Stimulated activated CD4-positive, alpha-beta T cell treated with anti-CD3 and anti-CD28 coated beads, TNF-alpha, amount 100 ng/mL, for 4 hours (primary cell): ENCODE results near the gene CDK17.
"Not testable (repeated sequence)": the region's sequence is repeated elsewhere in the genome, so short reads cannot be mapped to it uniquely, and the experiment has no call there.

Source experiments
- DNase-seq, 3 experiments: peaks; one replicate each; pipeline ENCODE4 v3.0.0-alpha.2; 2020; ENCODE audit warnings: low read depth in 3 of 3

CDK17 gene

DNA sequence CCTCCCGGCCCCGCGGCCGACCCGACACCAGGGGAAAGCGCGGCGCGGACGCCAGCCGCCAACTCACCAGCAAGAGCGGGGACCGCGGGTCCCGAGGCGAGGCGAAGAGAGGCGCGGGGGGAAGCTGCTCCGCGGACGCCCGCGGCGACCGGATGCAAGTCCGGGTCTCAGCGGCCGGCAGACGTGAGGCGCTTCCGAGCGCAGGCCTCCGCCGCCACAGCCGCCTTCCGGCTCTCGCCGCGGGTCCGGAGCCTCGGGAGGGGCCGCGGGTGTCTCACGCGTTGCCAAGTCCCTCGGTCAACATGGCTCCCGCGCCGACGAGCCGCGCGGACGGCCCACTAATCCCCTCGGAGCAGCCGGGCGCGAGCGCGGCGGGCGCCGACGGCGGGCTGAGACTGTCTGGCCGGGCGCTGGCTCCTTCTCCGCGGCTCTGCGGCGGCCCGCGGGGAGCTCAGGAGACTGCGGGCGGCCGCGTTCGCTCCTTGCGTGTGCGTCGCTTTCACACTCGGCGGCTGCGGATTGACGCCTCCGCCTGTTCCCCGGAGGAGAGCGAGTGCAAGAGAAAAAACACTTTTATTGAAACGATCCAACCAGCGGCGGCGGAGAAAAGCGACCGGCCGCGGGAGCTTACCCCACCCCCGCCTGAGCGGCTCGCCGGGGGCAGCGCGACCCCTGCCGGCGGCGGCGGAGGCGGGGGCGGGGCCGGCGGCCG lies at the start of gene CDK17:
Gene CDK17, minus strand, starts transcription at position 521 of the 712 bp plus-strand sequence. CDS start 65,603 bp downstream, outside the sequence.
- DNase-seq, result peak; percentile 79 to 82 (median 81)

DNA sequence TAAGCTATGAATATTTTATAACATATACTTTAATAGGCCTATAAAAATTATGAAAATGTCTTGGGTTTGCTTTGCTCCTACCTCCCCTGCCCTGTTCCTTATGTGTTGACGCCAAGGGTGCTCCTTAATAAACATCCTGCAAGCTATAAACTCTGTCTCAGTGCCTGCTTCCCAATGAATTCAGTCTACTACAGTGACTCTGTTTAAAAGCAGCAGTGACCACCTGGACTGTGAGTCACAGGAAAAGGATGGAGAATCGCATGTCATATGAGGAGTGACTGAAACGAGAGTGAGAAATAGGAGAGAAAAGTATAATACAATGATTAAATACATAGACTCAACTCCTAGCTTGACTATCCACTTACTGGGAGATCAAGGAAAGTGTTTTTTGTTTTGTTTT lies 48.1 kb upstream of the CDK17 start:
- DNase-seq, result no peak

DNA sequence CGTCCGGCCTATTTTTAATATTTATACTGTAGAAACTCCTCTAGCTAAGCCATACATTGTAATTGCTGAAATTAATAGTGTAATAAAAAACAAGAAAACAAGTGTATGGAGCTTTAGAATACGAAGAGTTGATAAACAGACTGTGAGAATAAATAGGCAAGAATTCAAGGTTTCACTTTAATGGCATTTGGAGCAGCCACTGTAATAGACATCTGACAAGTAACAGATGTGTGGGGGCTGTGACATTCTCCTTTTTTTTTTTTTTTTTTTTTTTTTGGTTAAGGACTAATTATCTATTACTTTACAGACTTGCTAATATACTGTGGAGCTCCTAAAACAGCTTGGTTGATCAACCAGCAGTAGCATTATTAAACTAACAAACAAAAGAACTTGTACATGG lies 47.0 kb upstream of the CDK17 start:
- DNase-seq, result no peak

DNA sequence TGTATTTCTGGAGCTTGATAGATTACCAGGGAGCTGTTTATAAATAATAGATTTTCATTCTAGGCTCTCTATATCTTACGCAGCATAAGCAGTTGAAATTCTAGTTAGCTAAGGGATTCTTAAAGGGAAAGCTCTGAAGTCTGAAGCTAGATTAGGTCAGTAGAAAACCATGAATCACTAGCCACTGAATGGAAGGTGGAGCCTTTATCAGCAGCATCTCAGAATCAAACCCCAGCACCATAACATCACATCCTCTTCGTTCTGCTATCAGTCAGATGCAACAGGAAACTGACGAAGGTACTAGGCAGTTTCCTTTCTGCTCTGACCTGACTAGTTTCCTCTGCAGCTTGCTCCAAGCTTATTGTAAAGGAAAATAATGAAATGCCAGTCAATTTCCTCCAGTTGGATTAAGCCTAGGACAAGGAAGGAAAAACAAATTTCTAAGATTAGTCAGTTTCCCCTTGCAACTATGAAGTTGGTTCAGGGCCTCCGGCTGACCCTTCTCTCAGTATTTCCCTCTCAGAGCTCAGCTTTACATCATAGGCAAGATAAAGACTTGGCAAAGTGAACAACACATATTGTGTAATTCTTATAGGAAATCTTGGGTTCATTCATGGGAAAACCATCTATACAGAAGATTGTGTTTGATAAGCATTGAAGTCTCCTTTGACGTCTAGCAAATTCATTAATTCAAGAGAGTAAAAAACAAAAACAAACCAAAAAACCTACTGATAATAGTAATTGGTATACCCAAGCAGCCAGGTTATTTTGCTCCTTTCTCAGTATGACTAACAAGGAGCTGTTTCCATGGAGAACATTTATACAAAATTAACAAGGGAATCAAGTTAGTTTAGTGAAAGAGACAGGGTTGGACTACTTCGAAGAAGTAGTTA lies 45.7 kb upstream of the CDK17 start:
- DNase-seq, result peak in 2 of 3 experiments; percentile 5 to 36

DNA sequence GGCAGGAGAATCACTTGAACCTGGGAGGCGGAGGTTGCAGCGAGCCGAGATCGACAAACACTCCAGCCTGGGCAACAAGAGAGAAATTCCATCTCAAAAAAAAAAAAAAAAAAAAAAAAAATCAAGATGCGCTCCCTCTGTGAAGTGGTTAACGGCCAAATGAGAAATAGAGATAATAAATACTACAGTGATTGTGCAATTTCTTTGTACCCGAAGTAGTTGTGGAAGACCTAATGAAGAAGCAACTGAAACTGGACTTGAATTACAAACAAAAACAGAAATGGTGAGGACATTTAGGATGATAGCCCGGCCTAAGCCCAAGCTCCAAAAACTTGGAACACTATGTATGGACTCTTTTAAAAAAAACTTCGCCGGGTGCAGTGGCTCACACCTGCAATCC lies 44.2 kb upstream of the CDK17 start:
- no peak for DNase-seq

DNA sequence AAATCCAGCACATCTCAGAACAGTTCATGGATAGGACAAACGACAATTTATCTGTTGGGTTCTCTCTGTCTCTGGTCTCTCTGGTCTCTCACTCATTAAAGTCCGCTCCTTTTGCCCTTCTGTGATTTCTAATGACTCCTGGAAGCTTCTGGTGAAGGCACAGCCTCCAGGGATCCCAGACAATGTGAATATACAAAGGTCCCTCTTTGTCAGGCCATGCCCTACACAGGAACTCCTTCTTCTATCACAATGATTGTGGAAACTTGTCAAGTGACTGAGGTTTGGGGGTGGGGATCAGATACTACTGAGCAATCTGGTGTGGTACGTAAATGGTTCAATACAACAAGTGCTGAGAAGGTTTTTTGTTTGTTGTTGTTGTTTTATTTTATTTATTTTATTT lies 42.7 kb upstream of the CDK17 start:
- no peak for DNase-seq

DNA sequence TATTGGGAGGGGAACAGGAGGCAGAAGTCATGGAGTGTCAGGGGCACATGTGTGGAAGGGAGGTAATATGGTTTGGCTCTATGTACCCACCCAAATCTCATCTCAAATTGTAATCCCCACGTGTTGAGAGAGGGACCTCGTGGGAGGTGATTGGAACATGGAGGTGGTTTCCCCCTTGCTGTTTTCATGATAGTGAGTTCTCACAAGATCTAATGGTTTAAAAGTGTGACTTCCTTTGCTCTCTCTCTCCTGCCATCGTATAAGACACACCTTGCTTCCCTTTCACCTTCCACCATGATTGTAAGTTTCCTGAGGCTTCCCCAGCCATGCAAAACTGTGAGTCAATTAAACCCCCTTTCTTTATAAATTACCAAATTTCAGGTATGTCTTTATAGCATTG lies 41.6 kb upstream of the CDK17 start:
- DNase-seq, result no peak

DNA sequence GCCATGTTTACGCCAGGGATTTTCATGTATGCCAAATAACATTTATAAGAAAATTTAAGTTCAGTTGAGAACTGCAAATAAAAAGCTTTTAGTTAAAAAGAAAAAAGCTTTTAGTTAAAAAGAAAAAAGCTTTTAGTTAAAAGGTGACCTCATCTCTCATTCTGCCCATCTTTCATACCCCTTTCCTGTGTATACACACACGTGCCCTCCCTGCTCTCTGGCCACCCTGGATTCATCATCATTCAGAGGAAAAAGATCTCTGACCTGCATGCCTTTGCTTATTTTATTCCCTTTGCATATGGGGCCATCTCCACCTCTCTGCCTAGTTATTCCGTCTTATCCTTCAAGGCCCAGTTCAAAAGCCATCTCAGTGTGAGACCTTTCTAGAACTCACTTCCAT lies 38.1 kb upstream of the CDK17 start:
- no peak for DNase-seq

DNA sequence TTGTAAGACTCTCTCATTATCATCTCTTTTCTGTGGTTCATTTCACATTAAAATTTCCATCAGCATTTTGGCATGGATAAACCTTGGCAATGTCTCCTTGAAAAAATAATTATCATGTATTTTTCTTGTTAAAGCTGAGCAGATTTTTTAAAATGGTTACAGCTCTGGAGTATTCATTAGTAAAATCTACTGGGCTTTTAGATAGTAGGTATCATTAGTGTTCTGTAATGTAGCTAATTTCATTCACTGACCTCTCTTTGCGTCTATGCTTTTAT lies 36.9 kb upstream of the CDK17 start:
- DNase-seq, result no peak

DNA sequence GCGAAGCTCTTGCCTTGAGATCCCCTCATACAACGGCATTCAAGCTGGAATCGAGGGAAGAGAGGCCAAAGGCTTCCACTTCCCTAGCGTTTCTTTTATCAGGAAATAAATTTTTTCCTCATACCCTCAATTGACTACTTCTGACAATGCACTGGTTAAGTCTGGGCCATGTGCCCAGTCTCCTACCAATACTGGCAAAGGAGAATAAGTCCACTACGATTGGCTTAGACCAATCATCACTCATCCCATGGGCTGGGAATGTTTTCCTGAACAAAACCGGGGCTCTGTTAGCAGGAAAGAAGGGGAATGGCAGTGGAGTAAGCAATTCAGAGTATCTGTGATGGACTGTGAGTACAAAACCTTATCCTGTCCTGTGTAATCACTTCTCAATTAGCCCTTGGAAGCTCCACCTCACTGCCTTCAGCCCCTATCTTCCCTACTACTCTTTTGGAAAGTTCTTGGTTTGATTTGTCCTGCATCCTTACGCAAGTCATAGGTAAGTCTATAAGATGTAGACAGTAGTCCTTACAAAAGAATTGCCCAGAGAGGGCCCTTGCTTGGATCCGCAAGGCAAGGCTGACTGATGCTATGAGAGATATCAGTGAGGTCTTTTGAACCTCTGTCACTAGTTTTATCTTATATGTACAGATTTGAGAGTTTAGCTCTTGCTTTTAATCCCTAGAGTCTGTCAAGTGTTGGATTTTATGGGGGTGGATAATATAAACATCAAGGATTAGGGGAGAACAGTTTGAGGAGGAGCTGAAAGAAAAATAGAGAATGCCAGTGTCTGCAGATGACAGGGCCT lies 36.3 kb upstream of the CDK17 start:
- DNase-seq, result no peak

DNA sequence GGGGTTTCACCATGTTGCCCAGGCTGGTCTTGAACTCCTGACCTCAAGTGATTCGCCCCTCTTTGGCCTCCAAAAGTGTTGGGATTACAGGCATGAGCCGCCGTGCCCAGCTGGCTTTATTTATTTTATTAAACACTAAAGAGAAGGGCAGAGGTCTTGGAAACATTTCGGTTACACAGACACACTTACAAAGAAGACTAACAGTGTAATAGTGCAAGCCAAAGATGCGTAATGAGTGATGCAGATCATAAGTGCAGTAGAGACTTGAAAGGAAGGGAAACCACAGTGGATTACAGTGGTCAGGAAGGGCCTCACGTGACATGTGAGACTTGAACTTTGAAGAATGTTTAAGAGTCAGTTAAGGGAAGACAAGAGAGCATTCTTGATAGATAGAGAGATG lies 33.9 kb upstream of the CDK17 start:
- peak in 2 of 3 experiments; percentile 31 to 49 for DNase-seq

DNA sequence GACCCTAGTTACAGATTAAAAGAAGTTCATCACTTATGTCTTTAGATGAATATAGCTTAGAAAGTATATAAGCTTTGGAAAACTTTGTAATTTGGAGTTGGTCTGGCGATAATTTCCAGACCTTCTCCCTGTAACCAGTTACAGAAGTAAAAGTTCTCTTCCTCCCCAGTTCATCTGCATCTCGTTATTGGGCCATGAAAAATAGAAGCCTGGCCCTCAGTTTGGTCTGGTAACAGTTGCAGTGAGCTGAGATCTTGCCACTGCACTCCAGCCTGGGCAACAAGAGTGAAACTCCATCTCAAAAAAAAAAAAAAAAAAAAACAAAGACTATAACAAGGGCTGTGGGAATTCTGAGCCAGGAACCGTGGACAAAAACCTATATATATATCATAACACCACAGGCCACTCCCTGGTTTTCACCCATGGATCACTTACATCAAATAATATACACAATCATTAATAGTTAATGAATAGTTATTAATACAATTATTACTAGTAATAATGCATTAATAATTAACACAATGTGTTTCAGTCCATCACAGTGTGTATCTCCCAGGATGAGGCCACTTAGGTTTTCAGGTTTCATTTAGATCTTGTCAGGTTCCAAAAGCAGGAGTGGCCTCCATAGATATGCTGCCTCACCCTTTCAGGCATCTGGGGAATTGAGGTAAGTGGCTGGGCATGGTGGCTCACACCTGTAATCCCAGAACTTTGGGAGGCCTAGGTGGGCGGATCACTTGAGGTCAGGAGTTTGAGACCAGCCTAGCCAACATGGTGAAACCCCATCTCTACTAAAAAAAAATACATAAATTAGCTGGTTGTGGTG lies 32.5 kb upstream of the CDK17 start:
- DNase-seq, result not testable (repeated sequence)

DNA sequence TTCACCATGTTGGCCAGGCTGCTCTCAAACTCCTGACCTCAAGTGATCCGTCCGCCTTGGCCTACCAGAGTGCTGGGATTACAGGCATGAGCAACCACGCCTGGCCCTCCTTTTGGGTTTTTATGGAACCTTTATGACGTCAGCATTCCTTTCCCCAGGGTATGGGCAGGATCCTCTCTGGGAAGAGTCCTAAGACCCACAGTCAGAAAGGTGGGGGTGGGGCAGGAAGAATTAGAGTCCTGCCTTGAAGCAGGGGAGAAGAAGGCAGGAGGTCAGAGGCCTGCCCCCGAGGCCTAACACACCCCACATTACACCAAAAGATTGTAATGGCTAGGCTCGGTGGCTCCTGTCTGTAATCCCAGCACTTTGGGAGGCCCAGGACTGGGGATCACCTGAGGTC lies 30.8 kb upstream of the CDK17 start:
- no peak for DNase-seq

DNA sequence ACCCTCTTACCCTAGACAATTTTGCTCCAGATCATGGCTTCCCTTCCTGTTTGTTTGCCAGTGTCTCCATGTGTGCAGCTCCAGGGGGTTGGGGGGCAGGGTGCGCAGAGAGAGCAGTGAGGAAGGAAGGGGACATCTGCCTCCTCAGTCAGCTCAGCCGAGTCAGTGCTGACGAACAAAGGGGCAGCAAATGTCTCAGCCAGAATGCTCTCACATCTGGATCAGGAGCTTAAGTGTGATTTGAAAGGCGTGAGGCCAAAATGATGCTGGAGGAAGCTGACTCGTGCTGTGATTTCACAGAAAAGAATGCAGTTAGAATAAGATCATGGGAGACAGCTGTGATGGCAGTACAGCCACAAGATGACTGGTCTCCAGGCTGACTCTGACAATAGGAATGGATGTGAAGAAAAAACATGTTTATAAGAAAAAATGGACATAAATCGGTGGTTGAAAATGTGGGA lies 27.1 kb upstream of the CDK17 start:
- DNase-seq, result no peak

DNA sequence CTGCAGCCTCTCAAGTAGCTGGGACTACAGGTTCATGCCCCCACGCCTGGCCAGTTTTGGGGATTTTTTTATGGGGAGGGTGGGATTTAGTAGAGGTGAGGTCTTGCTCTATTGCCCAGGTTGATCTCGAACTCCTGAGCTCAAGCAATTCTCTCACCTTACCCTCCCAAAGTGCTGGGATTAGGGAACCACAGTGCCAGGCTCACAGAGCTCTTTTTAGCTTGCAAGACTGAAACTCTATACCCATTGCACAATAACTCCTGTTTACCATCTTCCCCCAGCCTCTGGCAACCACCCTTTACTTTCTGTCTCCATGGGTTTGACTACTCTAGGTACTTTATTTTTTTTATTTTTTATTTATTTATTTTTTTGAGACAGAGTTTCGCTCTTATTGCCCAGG lies 25.7 kb upstream of the CDK17 start:
- no peak for DNase-seq

DNA sequence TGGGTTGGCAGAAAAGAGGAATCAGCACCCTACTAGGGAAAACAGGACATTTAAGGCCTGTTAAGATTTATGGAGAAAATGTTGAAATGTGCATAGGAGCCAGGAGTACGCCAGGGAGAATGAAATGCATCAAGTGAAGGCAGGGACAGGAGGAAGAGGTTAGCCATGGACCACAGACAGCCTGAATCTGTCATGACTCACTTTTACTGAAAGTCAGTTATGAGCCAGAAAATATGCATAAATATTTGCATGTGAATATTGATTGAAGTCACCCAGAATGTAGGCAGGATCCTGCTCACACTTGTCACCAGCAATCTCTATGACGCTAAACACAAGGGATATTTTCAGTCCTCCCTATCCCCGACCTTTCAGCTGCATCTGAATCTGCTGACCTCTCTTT lies 25.1 kb upstream of the CDK17 start:
- DNase-seq, result no peak

DNA sequence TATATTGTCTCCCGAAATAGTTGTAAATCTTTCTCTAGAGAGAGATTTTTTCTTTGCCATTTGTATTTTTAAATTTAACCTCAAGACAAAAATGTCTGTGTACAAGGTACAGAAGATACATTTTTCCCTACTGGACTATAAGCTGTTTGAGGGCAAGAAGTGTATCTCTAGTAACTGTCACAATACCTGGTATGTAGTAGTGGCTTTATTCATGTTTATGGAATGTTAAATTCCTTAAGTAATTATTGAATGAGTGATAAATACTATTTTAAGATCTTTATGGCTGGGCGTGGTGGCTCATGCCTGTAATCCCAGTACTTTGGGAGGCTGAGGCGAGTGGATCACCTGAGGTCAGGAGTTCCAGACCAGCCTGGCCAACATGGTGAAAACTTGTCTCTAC lies 24.4 kb upstream of the CDK17 start:
- DNase-seq, result no peak

DNA sequence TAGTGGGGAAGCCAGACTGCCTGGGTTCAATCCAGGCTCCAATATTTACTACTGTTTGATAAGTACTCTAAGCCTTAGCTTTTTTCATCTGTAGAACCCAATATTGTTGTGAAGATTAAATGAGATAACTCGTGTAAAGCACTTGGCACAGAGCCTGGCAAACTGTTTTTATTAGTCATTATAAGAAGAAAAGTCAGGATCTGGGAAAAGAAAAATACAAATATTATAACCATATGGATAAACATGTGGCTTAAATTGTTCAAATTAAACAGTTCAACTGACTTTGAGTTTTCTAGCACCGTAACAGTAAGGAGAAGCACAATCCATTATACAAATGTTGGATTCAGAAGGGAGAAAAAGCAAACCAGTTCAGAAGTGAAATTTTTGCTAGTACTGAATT lies 22.0 kb upstream of the CDK17 start:
- no peak for DNase-seq

DNA sequence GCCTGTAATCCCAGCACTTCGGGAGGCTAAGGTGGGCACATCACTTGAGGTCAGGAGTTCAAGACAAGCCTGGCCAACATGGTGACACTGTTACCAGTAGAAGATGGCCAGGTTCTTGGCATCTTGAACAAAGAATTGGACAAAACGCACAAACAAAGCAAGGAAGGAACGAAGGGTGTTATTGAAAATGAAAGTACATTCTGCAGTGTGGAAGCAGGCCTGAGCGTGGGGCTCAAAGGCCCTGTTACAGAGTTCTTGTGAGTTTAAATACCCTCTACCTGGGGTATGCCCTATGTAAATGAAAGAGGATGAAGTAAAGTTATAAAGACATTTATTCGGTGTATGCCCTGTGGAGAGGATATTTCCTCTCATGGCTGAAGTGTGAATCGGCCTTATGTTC lies 20.8 kb upstream of the CDK17 start:
- no peak for DNase-seq

DNA sequence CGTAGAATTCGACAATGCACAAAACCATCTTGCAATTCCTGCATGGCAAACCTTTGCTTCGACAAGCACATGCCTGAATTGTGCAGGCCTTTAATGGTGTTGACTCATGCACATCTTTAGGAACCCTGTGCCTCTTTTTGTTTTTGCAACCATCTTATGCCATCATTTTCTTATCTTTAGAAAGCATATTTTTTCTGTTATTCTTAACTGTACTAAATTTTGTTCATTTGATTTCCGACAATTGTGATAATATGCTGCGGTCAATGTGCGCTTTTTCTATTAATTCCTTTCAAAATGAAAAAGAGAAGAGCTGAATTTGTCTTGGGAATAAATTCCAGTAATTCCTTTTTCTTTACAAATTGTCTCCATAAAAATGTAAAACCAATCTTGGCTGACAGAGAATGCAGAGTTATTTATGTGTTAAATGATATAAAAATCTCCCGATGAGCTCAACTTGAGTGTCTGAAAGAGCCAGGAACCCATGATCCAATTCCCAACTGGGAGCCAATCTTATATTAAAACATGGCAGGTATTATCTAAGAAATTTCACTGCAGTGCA lies 20.1 kb upstream of the CDK17 start:
- DNase-seq, result no peak

DNA sequence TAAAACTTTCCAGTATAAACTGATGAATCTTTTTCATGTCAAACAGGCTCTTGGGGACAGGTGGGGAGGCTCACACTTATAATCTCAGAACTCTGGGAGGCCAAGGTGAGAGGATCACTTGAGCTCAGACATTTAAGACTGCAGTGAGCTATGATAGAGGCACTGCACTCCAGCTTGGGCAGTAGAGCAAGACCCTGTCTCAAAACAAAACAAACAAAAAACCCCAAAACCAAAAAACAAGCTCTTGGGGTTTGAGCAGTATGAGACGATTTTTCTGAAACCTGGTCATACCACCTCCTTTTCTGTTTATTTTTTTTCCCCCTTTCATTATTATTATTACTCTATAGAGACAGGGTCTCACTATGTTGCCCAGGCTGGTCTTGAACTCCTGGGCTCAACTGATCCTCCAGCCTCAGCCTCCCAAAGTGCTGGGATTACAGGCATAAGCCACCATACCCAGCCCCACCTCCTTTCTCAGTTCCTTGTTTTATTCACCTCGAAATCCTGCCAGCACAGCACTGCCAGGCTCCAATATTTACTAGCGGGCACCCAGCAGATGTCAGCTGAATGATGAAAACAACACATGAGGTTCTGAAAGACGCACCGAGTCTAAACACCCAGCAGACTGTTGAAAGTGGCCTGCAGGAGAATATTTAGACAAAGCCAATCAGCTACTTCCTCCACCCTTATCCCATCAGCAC lies 19.5 kb upstream of the CDK17 start:
- DNase-seq, result no peak
